B cell (primary cell): Measurements from ENCODE around the gene PDLIM7.

ENCODE experiments used
- CTCF ChIP-seq: fragments of 200-600 bp; IDR thresholded peaks from one replicate; pipeline ENCODE4 v1.8.0; 2022; ENCODE audit warnings: antibody characterized with exemption, mild to moderate bottlenecking
- EZH2 ChIP-seq: IDR thresholded peaks from 2 replicates; pipeline ENCODE4 v1.6.1; 2012; ENCODE audit warnings: borderline replicate concordance, low read depth, mild to moderate bottlenecking, moderate library complexity, low read length; ENCODE audit not compliant: insufficient read depth, poor library complexity, severe bottlenecking

- no peak for TF ChIP-seq CTCF
- TF ChIP-seq EZH2: no peak
These were observed 2.8 kb downstream of the PDLIM7 start for GRCh38 chr5:177494346-177495195.
